AG04450 (cell line): ENCODE measurements around the gene REC8. TPM values are rescaled to one million over a fixed set of nuclear protein-coding genes. Genes with fewer than 3 reads are reported as not detected.

Experiments used
- CTCF ChIA-PET: fragments of 300-600, 350-600 bp; formaldehyde crosslinking; extraction: SDS; loops from one replicate; lab custom pipeline; 2022; ENCODE audit warnings: antibody characterized with exemption, inconsistent platforms; lab: Charles Lee
- POLR2A ChIA-PET: fragments of 350-600 bp; formaldehyde crosslinking; extraction: SDS; loops from one replicate; lab custom pipeline; 2021; ENCODE audit warnings: antibody characterized with exemption, inconsistent platforms; lab: Yijun Ruan, JAX
- DNase-seq: peaks from one replicate; pipeline ENCODE4 v3.0.0-alpha.2; 2011; ENCODE audit warnings: low read depth, low spot score
- H3K27ac ChIP-seq: one replicate; pipeline ENCODE4 v1.5.1; 2012; ENCODE audit warnings: low read depth, low read length, control low read depth
- H3K27me3 ChIP-seq: one replicate; pipeline ENCODE4 v1.6.0; 2012; ENCODE audit warnings: low read length; ENCODE audit not compliant: control insufficient read depth, insufficient read depth
- H3K4me3 ChIP-seq: 2 replicates; pipeline ENCODE4 v1.5.1; 2011; ENCODE audit warnings: mild to moderate bottlenecking, low read depth, low read length, control low read depth
- H3K9me3 ChIP-seq: 2 replicates; pipeline ENCODE4 v1.5.1; 2012; ENCODE audit warnings: low read length; ENCODE audit not compliant: control insufficient read depth, insufficient read depth
- polyA plus RNA-seq: library from polyadenylated mRNA; depleted of rRNA; stranded (reverse); fragments of >200 nt; gene quantifications from 2 replicates; pipeline ENCODE4 v1.2.3, GENCODE V29; 2011
- TF ChIP-seq, protein P1 (sequence below): IDR thresholded peaks from 2 replicates; pipeline ENCODE4 v1.5.1; 2011; ENCODE audit warnings: low read depth, low read length, control low read depth, inconsistent platforms

Gene REC8
- polyA plus RNA-seq, 1 experiment = 1.5 TPM

- POLR2A ChIA-PET = no interaction called here
- TF ChIP-seq, protein P1, sequence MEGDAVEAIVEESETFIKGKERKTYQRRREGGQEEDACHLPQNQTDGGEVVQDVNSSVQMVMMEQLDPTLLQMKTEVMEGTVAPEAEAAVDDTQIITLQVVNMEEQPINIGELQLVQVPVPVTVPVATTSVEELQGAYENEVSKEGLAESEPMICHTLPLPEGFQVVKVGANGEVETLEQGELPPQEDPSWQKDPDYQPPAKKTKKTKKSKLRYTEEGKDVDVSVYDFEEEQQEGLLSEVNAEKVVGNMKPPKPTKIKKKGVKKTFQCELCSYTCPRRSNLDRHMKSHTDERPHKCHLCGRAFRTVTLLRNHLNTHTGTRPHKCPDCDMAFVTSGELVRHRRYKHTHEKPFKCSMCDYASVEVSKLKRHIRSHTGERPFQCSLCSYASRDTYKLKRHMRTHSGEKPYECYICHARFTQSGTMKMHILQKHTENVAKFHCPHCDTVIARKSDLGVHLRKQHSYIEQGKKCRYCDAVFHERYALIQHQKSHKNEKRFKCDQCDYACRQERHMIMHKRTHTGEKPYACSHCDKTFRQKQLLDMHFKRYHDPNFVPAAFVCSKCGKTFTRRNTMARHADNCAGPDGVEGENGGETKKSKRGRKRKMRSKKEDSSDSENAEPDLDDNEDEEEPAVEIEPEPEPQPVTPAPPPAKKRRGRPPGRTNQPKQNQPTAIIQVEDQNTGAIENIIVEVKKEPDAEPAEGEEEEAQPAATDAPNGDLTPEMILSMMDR = no peak
- CTCF ChIA-PET = no interaction called here
Observed at GRCh38 chr14:24211311-24211710, 39.4 kb downstream of the REC8 start.

GRCh38 chr14:24212924-24213865 lies 41.3 kb downstream of the REC8 start, which contains the start of gene CHMP4A:
TSS of gene CHMP4A (minus strand) at chr14:24213488. CDS start at chr14:24213439, 49 bp downstream.
- peak; percentile 95 for DNase-seq
- Histone ChIP-seq H3K4me3 (peak within 1 kb of the TSS; percentile 83), H3K27me3 (no peaks in the 10 kb centered on the region), H3K9me3 (no peaks in the 10 kb centered on the region; the same call in 1 of the 2 replicates), H3K27ac (peak within 1 kb of the TSS; percentile 98)
- TF ChIP-seq, protein P1 = peak; percentile 33
- ChIA-PET POLR2A (interaction anchor here (0.5 to 2.1 kb wide), 16 partner anchors 11 to 99 kb away, joined by 3 to 12 read pairs (median 6); partner anchors contain the start of genes DCAF11, IPO4, IRF9 and NRL), CTCF (interaction anchor here (0.6 to 2.3 kb wide), 8 partner anchors 8 to 1144 kb away, joined by 3 to 9 read pairs (median 5); partner anchors contain the start of genes CIDEB and IRF9)

More at GRCh38 chr14:24211311-24211710, 39.4 kb downstream of the REC8 start:
- Histone ChIP-seq H3K9me3 (no peaks in the 10 kb centered on the region; the same call in 1 of the 2 replicates), H3K27ac (no peak overlapping the region), H3K27me3 (no peaks in the 10 kb centered on the region), H3K4me3 (no peak overlapping the region)
- no peak for DNase-seq

- POLR2A ChIA-PET = interaction anchor here (0.5 to 2.1 kb wide), 14 partner anchors 11 to 100 kb away, joined by 3 to 12 read pairs (median 6); partner anchors contain the start of genes DCAF11, IPO4, IRF9 and NRL
- Histone ChIP-seq H3K9me3 (no peaks in the 10 kb centered on the region; the same call in 1 of the 2 replicates), H3K27me3 (no peaks in the 10 kb centered on the region), H3K27ac (peak overlapping the region; percentile 98), H3K4me3 (peak overlapping the region; percentile 83)
- TF ChIP-seq, protein P1 = no peak
- CTCF ChIA-PET = interaction anchor here (0.6 to 2.3 kb wide), 9 partner anchors 8 to 1145 kb away, joined by 3 to 9 read pairs (median 6); partner anchors contain the start of genes CIDEB and IRF9
- no peak for DNase-seq
Observed at GRCh38 chr14:24213866-24214662, 42.2 kb downstream of the REC8 start.

- ChIA-PET POLR2A (interaction anchor here (0.8 to 1.6 kb wide), 7 partner anchors 15 to 85 kb away, joined by 3 to 9 read pairs (median 4); partner anchors contain the start of genes RABGGTA and TINF2), CTCF (interaction anchor here (0.7 to 1.8 kb wide), 5 partner anchors 12 to 156 kb away, joined by 3 to 15 read pairs (median 5); no protein-coding TSS in a partner anchor)
Observed at GRCh38 chr14:24215495-24216344, 43.8 kb downstream of the REC8 start, which contains the start of gene MDP1. TSS of gene MDP1 (minus strand) at chr14:24216066. CDS start at chr14:24215955, 111 bp downstream.

More at GRCh38 chr14:24215495-24216344, 43.8 kb downstream of the REC8 start, which contains the start of gene MDP1:
- Histone ChIP-seq H3K4me3 (peak within 1 kb of the TSS; percentile 79), H3K27me3 (no peaks in the 10 kb centered on the region), H3K9me3 (no peaks in the 10 kb centered on the region; the same call in 1 of the 2 replicates), H3K27ac (peak within 1 kb of the TSS; percentile 84)
- DNase-seq = peak; percentile 43
- TF ChIP-seq, protein P1 = peak; percentile 41
